ENCODE data around the gene ZNF407.

GRCh38 chr18:74869904-74870863 is 272.5 kb downstream of the ZNF407 start:
- no peak for TF ChIP-seq GATA2 (IDR thresholded peaks at IDR 0.05; ENCODE audit: low read depth, low read length)
- TF ChIP-seq GATA3 (IDR thresholded peaks at IDR 0.05; ENCODE audit: low read depth, low read length) = no peak

Data from SH-SY5Y (cell line).